HEK293 (cell line): ENCODE results near the gene ATXN10.

Experiments
- CTCF ChIA-PET: fragments of 350-600 bp; formaldehyde crosslinking; extraction: SDS; loops from one replicate; lab custom pipeline; 2021; ENCODE audit warnings: antibody characterized with exemption; lab: Yijun Ruan, JAX
- POLR2A ChIA-PET: fragments of 300-600 bp; formaldehyde crosslinking; extraction: SDS; loops from one replicate; lab custom pipeline; 2020; ENCODE audit warnings: antibody characterized with exemption, inconsistent platforms; lab: Yijun Ruan, JAX
- H3K27ac ChIP-seq: fragments of 200-500 bp; sonication (Bioruptor generic); 2 replicates; pipeline ENCODE4 v1.5.1; 2014; ENCODE audit warnings: low read depth, low read length, control low read depth, inconsistent platforms; ENCODE audit errors: extremely low read depth
- H3K36me3 ChIP-seq, 2 experiments: fragments of 200-500 bp in 1 of 2; sonication (Bioruptor generic) in 1 of 2; 1 replicate in 1 of 2; 2 replicates in 1 of 2; pipeline ENCODE4 v1.5.1; 2014 to 2017; ENCODE audit warnings: inconsistent platforms in 2 of 2, low read length in 2 of 2; ENCODE audit not compliant: control insufficient read depth in 2 of 2, insufficient read depth in 1 of 2
- H3K4me1 ChIP-seq: fragments of 200-500 bp; sonication (Bioruptor generic); 2 replicates; pipeline ENCODE4 v1.5.1; 2014; ENCODE audit warnings: mild to moderate bottlenecking, low read length, inconsistent platforms; ENCODE audit not compliant: control insufficient read depth, insufficient read depth
- H3K4me3 ChIP-seq: 2 replicates; pipeline ENCODE4 v1.5.1; 2011; ENCODE audit warnings: low read depth, mild to moderate bottlenecking, control low read depth, low read length, moderate library complexity
- H3K9me3 ChIP-seq: fragments of 200-500 bp; sonication (Bioruptor generic); 2 replicates; pipeline ENCODE4 v1.5.1; 2014; ENCODE audit warnings: low read depth, low read length, inconsistent platforms; ENCODE audit not compliant: control insufficient read depth, insufficient read depth
- EGR2 ChIP-seq: fragments of 450-650 bp; formaldehyde crosslinking; IDR thresholded peaks from 2 replicates; pipeline ENCODE4 v1.5.1; 2016; ENCODE audit warnings: low read depth, missing biosample characterization, missing genetic modification characterization
- ELK4 ChIP-seq: IDR thresholded peaks from 2 replicates; pipeline ENCODE4 v1.6.1; 2011; ENCODE audit warnings: mild to moderate bottlenecking, low read depth, low read length, borderline replicate concordance
- HOXA7 ChIP-seq: sonication (generic); formaldehyde crosslinking; IDR thresholded peaks from 2 replicates; pipeline ENCODE4 v1.8.1; 2022; ENCODE audit warnings: missing genetic modification reagents, borderline replicate concordance
- HOXC10 ChIP-seq: sonication (generic); formaldehyde crosslinking; IDR thresholded peaks from 2 replicates; pipeline ENCODE4 v1.8.1; 2023; ENCODE audit warnings: mild to moderate bottlenecking, missing genetic modification reagents
- KLF7 ChIP-seq: fragments of 450-650 bp; formaldehyde crosslinking; IDR thresholded peaks from 2 replicates; pipeline ENCODE4 v1.5.1; 2016; ENCODE audit warnings: missing biosample characterization, missing genetic modification characterization, borderline replicate concordance
- ZBTB20 ChIP-seq: fragments of 450-650 bp; formaldehyde crosslinking; IDR thresholded peaks from 2 replicates; pipeline ENCODE4 v1.5.1; 2016; ENCODE audit warnings: missing biosample characterization, missing genetic modification characterization
- ZBTB6 ChIP-seq: fragments of 450-650 bp; formaldehyde crosslinking; IDR thresholded peaks from 2 replicates; pipeline ENCODE4 v1.5.1; 2017; ENCODE audit warnings: missing biosample characterization, missing genetic modification characterization
- ZFP69B ChIP-seq: fragments of 450-650 bp; formaldehyde crosslinking; IDR thresholded peaks from 2 replicates; pipeline ENCODE4 v1.5.1; 2016; ENCODE audit warnings: missing biosample characterization, missing genetic modification characterization
- ZNF221 ChIP-seq: fragments of 450-650 bp; formaldehyde crosslinking; IDR thresholded peaks from 2 replicates; pipeline ENCODE4 v1.5.1; 2017; ENCODE audit warnings: missing biosample characterization, missing genetic modification characterization, borderline replicate concordance
- ZNF311 ChIP-seq: fragments of 450-650 bp; formaldehyde crosslinking; IDR thresholded peaks from 2 replicates; pipeline ENCODE4 v1.5.1; 2017; ENCODE audit warnings: missing biosample characterization, missing genetic modification characterization, borderline replicate concordance
- ZNF335 ChIP-seq: fragments of 450-650 bp; formaldehyde crosslinking; conservative IDR thresholded peaks from 2 replicates; pipeline ENCODE4 v1.5.1; 2016; ENCODE audit warnings: missing biosample characterization, missing genetic modification characterization
- ZNF341 ChIP-seq: fragments of 450-650 bp; formaldehyde crosslinking; IDR thresholded peaks from 2 replicates; pipeline ENCODE4; 2016; ENCODE audit warnings: low read depth, missing biosample characterization, missing genetic modification characterization
- ZNF37A ChIP-seq: fragments of 450-650 bp; IDR thresholded peaks from 2 replicates; pipeline ENCODE4 v1.5.1; 2018; ENCODE audit warnings: missing biosample characterization, missing genetic modification characterization
- ZNF521 ChIP-seq: fragments of 450-650 bp; formaldehyde crosslinking; IDR thresholded peaks from 2 replicates; pipeline ENCODE4 v1.5.1; 2017; ENCODE audit warnings: missing biosample characterization, mild to moderate bottlenecking, missing genetic modification characterization
- ZNF768 ChIP-seq: fragments of 450-650 bp; formaldehyde crosslinking; IDR thresholded peaks from 2 replicates; pipeline ENCODE4 v1.5.1; 2018; ENCODE audit warnings: missing biosample characterization, mild to moderate bottlenecking, missing genetic modification characterization
- ZNF776 ChIP-seq: fragments of 450-650 bp; formaldehyde crosslinking; IDR thresholded peaks from 2 replicates; pipeline ENCODE4 v1.5.0; 2017; ENCODE audit warnings: missing biosample characterization, missing genetic modification characterization, borderline replicate concordance
- ZSCAN23 ChIP-seq: fragments of 450-650 bp; formaldehyde crosslinking; IDR thresholded peaks from 2 replicates; pipeline ENCODE4 v1.5.1; 2016; ENCODE audit warnings: missing biosample characterization, missing genetic modification characterization
- TF ChIP-seq, protein P1 (sequence below): fragments of 450-650 bp; formaldehyde crosslinking; IDR thresholded peaks from 2 replicates; pipeline ENCODE4 v1.5.1; 2017; ENCODE audit warnings: missing biosample characterization, missing genetic modification characterization
- TF ChIP-seq, protein P2 (sequence below): fragments of 450-650 bp; formaldehyde crosslinking; IDR thresholded peaks from 2 replicates; pipeline ENCODE4 v1.5.1; 2016; ENCODE audit warnings: missing biosample characterization, missing genetic modification characterization

ATXN10 gene

GRCh38 chr22:45638197-45638596 is 33.4 kb upstream of the ATXN10 start (continued):
- TF ChIP-seq, protein P1, sequence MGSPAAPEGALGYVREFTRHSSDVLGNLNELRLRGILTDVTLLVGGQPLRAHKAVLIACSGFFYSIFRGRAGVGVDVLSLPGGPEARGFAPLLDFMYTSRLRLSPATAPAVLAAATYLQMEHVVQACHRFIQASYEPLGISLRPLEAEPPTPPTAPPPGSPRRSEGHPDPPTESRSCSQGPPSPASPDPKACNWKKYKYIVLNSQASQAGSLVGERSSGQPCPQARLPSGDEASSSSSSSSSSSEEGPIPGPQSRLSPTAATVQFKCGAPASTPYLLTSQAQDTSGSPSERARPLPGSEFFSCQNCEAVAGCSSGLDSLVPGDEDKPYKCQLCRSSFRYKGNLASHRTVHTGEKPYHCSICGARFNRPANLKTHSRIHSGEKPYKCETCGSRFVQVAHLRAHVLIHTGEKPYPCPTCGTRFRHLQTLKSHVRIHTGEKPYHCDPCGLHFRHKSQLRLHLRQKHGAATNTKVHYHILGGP (tag by site-specific recombination), result no peak
- TF ChIP-seq HOXA7 (CRISPR knock-in tag) (no peak), ZBTB6 (tag by site-specific recombination) (no peak), ZNF335 (tag by site-specific recombination) (no peak), HOXC10 (no peak), ZNF776 (tag by site-specific recombination) (no peak), ZNF341 (tag by site-specific recombination) (no peak), ZNF311 (no peak), EGR2 (tag by site-specific recombination) (no peak), ZBTB20 (tag by site-specific recombination) (no peak), ELK4 (no peak)
- TF ChIP-seq, protein P2, sequence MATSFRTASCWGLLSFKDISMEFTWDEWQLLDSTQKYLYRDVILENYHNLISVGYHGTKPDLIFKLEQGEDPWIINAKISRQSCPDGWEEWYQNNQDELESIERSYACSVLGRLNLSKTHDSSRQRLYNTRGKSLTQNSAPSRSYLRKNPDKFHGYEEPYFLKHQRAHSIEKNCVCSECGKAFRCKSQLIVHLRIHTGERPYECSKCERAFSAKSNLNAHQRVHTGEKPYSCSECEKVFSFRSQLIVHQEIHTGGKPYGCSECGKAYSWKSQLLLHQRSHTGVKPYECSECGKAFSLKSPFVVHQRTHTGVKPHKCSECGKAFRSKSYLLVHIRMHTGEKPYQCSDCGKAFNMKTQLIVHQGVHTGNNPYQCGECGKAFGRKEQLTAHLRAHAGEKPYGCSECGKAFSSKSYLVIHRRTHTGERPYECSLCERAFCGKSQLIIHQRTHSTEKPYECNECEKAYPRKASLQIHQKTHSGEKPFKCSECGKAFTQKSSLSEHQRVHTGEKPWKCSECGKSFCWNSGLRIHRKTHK (tag by site-specific recombination), result no peak

GRCh38 chr22:45638834-45639746 is 32.5 kb upstream of the ATXN10 start:
- CTCF ChIA-PET, result no interaction called here
- H3K4me3 ChIP-seq, result no peak overlapping the region
- POLR2A ChIA-PET, result no interaction called here
- TF ChIP-seq ZSCAN23 (tag by site-specific recombination) (no peak), KLF7 (tag by site-specific recombination) (no peak), ZNF768 (tag by site-specific recombination) (peak; percentile 58; the same call in 1 of the 2 replicates), ZNF221 (tag by site-specific recombination) (no peak), ZNF37A (tag by site-specific recombination) (no peak), ZNF521 (tag by site-specific recombination) (no peak), ZFP69B (tag by site-specific recombination) (no peak)
- H3K36me3 ChIP-seq, result no peaks in the 10 kb centered on the region
- H3K9me3 ChIP-seq, result no peaks in the 10 kb centered on the region
- no peak overlapping the region for H3K27ac ChIP-seq
- no peaks in the 10 kb centered on the region for H3K4me1 ChIP-seq
